Tibial artery (tissue), 4 donors: ENCODE results near the gene EFNA5.
"Not testable (repeated sequence)": the region's sequence is repeated elsewhere in the genome, so short reads cannot be mapped to it uniquely, and the experiment has no call there.

Experiments
- DNase-seq, 2 donors: peaks; one replicate each; pipeline ENCODE4 v3.0.0-alpha.2; 2019
- H3K27ac ChIP-seq, 2 donors: fragments of 200-600 bp; sonication (generic) in 1 of 2; 1 replicate in 1 of 2; 2 replicates in 1 of 2; pipeline ENCODE4 v1.5.1; 2018 to 2019; ENCODE audit warnings: mild to moderate bottlenecking in 1 of 2
- H3K27me3 ChIP-seq, 2 donors: fragments of 200-600 bp; sonication (generic) in 1 of 2; one replicate each; pipeline versions ENCODE4 v1.5.1 to v1.6.0; 2016 to 2019
- H3K36me3 ChIP-seq, 3 donors: fragments of 200-600 bp; sonication (generic) in 2 of 3; one replicate each; pipeline ENCODE4 v1.5.1; 2016 to 2019; ENCODE audit warnings: mild to moderate bottlenecking in 2 of 3
- H3K4me1 ChIP-seq, 4 donors: fragments of 200-600 bp; sonication (generic) in 2 of 4; 1 replicate in 3 of 4; 2 replicates in 1 of 4; pipeline ENCODE4 v1.5.1; 2016 to 2019
- H3K4me3 ChIP-seq, 2 donors: fragments of 200-600 bp; sonication (generic) in 1 of 2; 1 replicate in 1 of 2; 2 replicates in 1 of 2; pipeline ENCODE4 v1.5.1; 2018 to 2019; ENCODE audit warnings: mild to moderate bottlenecking in 2 of 2
- H3K9me3 ChIP-seq, 3 donors: fragments of 200-600 bp; sonication (generic) in 1 of 3; one replicate each; pipeline ENCODE4 v1.5.1; 2016 to 2019
- CTCF ChIP-seq, 2 experiments: fragments of 200-600 bp in 1 of 2; fragments of 450-650 bp in 1 of 2; IDR thresholded peaks; one replicate each; pipeline ENCODE4 v1.5.1; 2017 to 2019; ENCODE audit warnings: antibody characterized with exemption in 2 of 2, mild to moderate bottlenecking in 1 of 2, moderate library complexity in 1 of 2
- intact Hi-C: fragments of 100-400 bp; cut with DNase I; formaldehyde crosslinking; loops from one replicate; pipeline ENCODE4 v1.15.0; 2023; ENCODE audit warnings: low total_unique reads

The EFNA5 gene

DNA sequence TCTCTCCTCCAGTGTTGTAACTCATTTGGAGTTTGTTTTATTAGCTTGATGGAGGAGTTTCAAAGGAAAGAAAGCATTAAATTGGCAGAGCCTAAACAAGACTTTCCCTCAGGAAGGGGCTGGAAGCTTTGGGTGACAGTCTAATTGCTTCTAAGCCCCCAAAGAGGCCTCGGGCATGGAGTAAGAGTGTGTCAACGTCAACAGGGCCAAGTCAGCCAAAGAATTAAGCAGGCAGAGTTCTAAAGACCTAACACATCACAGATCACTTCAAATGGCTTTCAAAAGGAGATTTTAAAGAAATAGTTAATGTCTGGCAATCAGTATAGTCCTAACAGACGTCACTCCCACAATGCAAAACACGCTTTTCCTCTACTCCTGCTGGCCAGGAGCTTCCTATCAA is 234.5 kb downstream of the EFNA5 start:
- no peak for DNase-seq
- intact Hi-C loops = no loop called here
- Histone ChIP-seq H3K4me3 (no peak overlapping the region), H3K4me1 (peaks cover 0 to 25% (median 0%) of the 10 kb centered on the region in 4 donors), H3K36me3 (no peaks in the 10 kb centered on the region), H3K9me3 (peaks cover 0 to 8% (median 0%) of the 10 kb centered on the region in 3 donors), H3K27ac (no peak overlapping the region), H3K27me3 (no peaks in the 10 kb centered on the region)
- no peak for TF ChIP-seq CTCF (IDR thresholded peaks at IDR 0.05)

- H3K9me3 ChIP-seq = peaks cover 0 to 8% (median 0%) of the 10 kb centered on the region in 3 donors
- H3K27ac ChIP-seq = no peak overlapping the region
- no peak for DNase-seq
- H3K4me3 ChIP-seq = no peak overlapping the region
- intact Hi-C loops = no loop called here
- peaks cover 0 to 26% (median 0%) of the 10 kb centered on the region in 4 donors for H3K4me1 ChIP-seq
- no peak for TF ChIP-seq CTCF (IDR thresholded peaks at IDR 0.05)
- H3K36me3 ChIP-seq = no peaks in the 10 kb centered on the region
- no peaks in the 10 kb centered on the region for H3K27me3 ChIP-seq
These were observed 235.7 kb downstream of the EFNA5 start for GRCh38 chr5:107435061-107435460.

GRCh38 chr5:107433646-107434045 is 237.1 kb downstream of the EFNA5 start:
- DNase-seq, H3K9me3 ChIP-seq, H3K27me3 ChIP-seq, H3K36me3 ChIP-seq, H3K27ac ChIP-seq, intact Hi-C loops, H3K4me3 ChIP-seq: not testable (repeated sequence)
- H3K4me1 ChIP-seq = peaks cover 0 to 26% (median 0%) of the 10 kb centered on the region in 4 donors

DNA sequence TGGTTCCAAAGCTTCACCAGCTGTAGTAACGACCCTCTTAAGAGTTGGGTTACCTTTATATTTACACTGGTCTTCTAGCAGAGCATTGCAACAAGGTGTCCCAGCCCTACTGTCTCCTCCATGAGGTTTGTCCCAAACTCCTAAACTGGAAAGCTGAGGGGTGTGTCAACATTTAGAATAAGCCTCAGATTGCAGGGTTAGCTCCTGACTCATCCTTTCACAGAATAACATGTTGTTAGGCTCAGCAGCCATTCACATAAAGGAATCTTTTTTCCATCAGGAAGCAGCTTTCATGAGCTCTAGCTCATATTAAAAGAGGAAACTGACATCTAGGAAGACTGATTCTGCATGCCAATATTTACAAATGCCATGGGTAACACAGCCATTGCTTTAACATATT is 238.7 kb downstream of the EFNA5 start:
- TF ChIP-seq CTCF (IDR thresholded peaks at IDR 0.05) = no peak
- Histone ChIP-seq H3K27me3 (no peaks in the 10 kb centered on the region), H3K4me1 (peaks cover 0 to 26% (median 0%) of the 10 kb centered on the region in 4 donors), H3K9me3 (no peaks in the 10 kb centered on the region), H3K27ac (no peak overlapping the region), H3K36me3 (no peaks in the 10 kb centered on the region), H3K4me3 (no peak overlapping the region)
- no peak for DNase-seq
- intact Hi-C loops = no loop called here

- Histone ChIP-seq H3K4me3 (no peak overlapping the region), H3K27me3 (no peaks in the 10 kb centered on the region), H3K36me3 (no peaks in the 10 kb centered on the region), H3K27ac (no peak overlapping the region), H3K9me3 (no peaks in the 10 kb centered on the region), H3K4me1 (peaks cover 0 to 24% (median 2%) of the 10 kb centered on the region in 4 donors)
- no peak for DNase-seq
- TF ChIP-seq CTCF (IDR thresholded peaks at IDR 0.05) = no peak
- intact Hi-C loops = no loop called here
These were observed 239.2 kb downstream of the EFNA5 start for GRCh38 chr5:107431536-107431935.

- H3K36me3 ChIP-seq = no peaks in the 10 kb centered on the region
- no peaks in the 10 kb centered on the region for H3K9me3 ChIP-seq
- TF ChIP-seq CTCF (IDR thresholded peaks at IDR 0.05) = no peak
- H3K4me3 ChIP-seq = peak overlapping the region; percentile 2 to 5
- no peak for DNase-seq
- H3K4me1 ChIP-seq = peaks cover 5 to 28% (median 14%) of the 10 kb centered on the region in 4 donors
- H3K27me3 ChIP-seq = no peaks in the 10 kb centered on the region
- peak overlapping the region in 1 of 2 donors; percentile 66 for H3K27ac ChIP-seq
- intact Hi-C loops = no loop called here
These were observed 240.6 kb downstream of the EFNA5 start for GRCh38 chr5:107430071-107430625.
